Left renal cortex interstitium (tissue), 4 donors: ENCODE data around the gene BSG. TPM values are rescaled to one million over a fixed set of nuclear protein-coding genes. Genes with fewer than 3 reads are reported as not detected.

ENCODE experiments used
- polyA plus RNA-seq, 4 donors: library from polyadenylated mRNA; unstranded; fragments of 120-200 nt; gene quantifications; one replicate each; pipeline ENCODE4 v1.2.1, GENCODE V29; 2013; ENCODE audit not compliant: insufficient read length in 4 of 4

BSG gene
- polyA plus RNA-seq, 4 donors: 392 to 568 (median 507) TPM

Other genes with a start within 250 kb of the BSG start
- gene MIER2, start 227.8 kb upstream of the BSG start, polyA plus RNA-seq: 10 to 100 TPM; 24.0 to 36.6 (median 31.3) TPM
- 1 to 10 TPM; 1.4 to 3.4 (median 2.9) TPM for gene C2CD4C, start 163.4 kb upstream of the BSG start, polyA plus RNA-seq
- gene SHC2, start 111.6 kb upstream of the BSG start, polyA plus RNA-seq: 10 to 100 TPM; 22.9 to 44.9 (median 38.6) TPM
- 1 to 10 TPM; 3.2 to 6.6 (median 4.0) TPM for gene MADCAM1, start 76.1 kb upstream of the BSG start, polyA plus RNA-seq
- 10 to 100 TPM in 3 of 4 donors, 1 to 10 TPM in 1; 6.4 to 19.5 (median 14.0) TPM for gene TPGS1, start 65.1 kb upstream of the BSG start, polyA plus RNA-seq
- gene CDC34, start 40.8 kb upstream of the BSG start, polyA plus RNA-seq: 10 to 100 TPM; 57.9 to 77.6 (median 66.3) TPM
- under 1 TPM; 0.25 to 0.48 (median 0.28) TPM for gene GZMM, start 28.5 kb upstream of the BSG start, polyA plus RNA-seq
- gene HCN2, start 17.3 kb downstream of the BSG start, polyA plus RNA-seq: under 1 TPM; 0.27 to 0.58 (median 0.31) TPM
- 10 to 100 TPM; 55.8 to 68.1 (median 60.8) TPM for gene POLRMT, start 60.9 kb downstream of the BSG start, polyA plus RNA-seq
- under 1 TPM; 0.27 to 0.96 (median 0.62) TPM for gene FGF22, start 67.3 kb downstream of the BSG start, polyA plus RNA-seq
- gene RNF126, start 90.6 kb downstream of the BSG start, polyA plus RNA-seq: 10 to 100 TPM; 22.6 to 41.5 (median 30.7) TPM
- gene FSTL3, start 103.8 kb downstream of the BSG start, polyA plus RNA-seq: 10 to 100 TPM; 17.2 to 19.7 (median 19.4) TPM
- under 1 TPM; 0.13 to 0.48 (median 0.36) TPM for gene PRSS57, start 122.9 kb downstream of the BSG start, polyA plus RNA-seq
- 100 to 1,000 TPM in 3 of 4 donors, 10 to 100 TPM in 1; 77.2 to 115 (median 106) TPM for gene PALM, start 136.3 kb downstream of the BSG start, polyA plus RNA-seq
- gene MISP, start 178.5 kb downstream of the BSG start, polyA plus RNA-seq: 10 to 100 TPM in 1 of 4 donors, 1 to 10 TPM in 3; 6.0 to 10.1 (median 9.4) TPM
- 100 to 1,000 TPM; 344 to 430 (median 396) TPM for gene PTBP1, start 224.9 kb downstream of the BSG start, polyA plus RNA-seq
- 10 to 100 TPM; 11.6 to 24.0 (median 17.3) TPM for gene PLPPR3, start 249.4 kb downstream of the BSG start, polyA plus RNA-seq